Pancreas (tissue), 10 donors: ENCODE data around the gene CHMP6. TPM values are rescaled to one million over a fixed set of nuclear protein-coding genes. Genes with fewer than 3 reads are reported as not detected.

ENCODE experiments used
- ATAC-seq, 4 donors: fragments of 200-7000 bp; cut with Tn5 transposase; one replicate each; pipeline versions ENCODE4 v1.8.0 to v1.9.1; 2020; ENCODE audit warnings: mild to moderate bottlenecking in 4 of 4, moderate library complexity in 4 of 4
- DNase-seq, 6 donors: peaks; one replicate each; pipeline ENCODE4 v3.0.0-alpha.2; 2020
- FAIRE-seq: peaks from 2 replicates; lab custom pipeline; 2012; peaks lifted over from hg19 to GRCh38; lab: Jason Lieb, UNC
- H3K27ac ChIP-seq, 4 donors: fragments of 200-600 bp; sonication (generic); 1 replicate in 3 of 4; 2 replicates in 1 of 4; pipeline versions ENCODE4 v1.5.0 to v1.8.0; 2020
- H3K27me3 ChIP-seq, 4 donors: fragments of 200-600 bp; one replicate each; pipeline ENCODE4 v1.8.0; 2021
- H3K36me3 ChIP-seq, 3 donors: fragments of 200-600 bp; sonication (generic) in 1 of 3; one replicate each; pipeline versions ENCODE4 v1.5.0 to v1.8.0; 2020 to 2021
- H3K4me1 ChIP-seq, 3 donors: fragments of 200-600 bp; one replicate each; pipeline ENCODE4 v1.8.0; 2021
- H3K4me3 ChIP-seq, 4 donors: fragments of 200-600 bp; sonication (generic) in 2 of 4; one replicate each; pipeline versions ENCODE4 v1.5.0 to v1.8.0; 2020 to 2021
- H3K9me3 ChIP-seq, 4 donors: fragments of 200-600 bp; one replicate each; pipeline ENCODE4 v1.8.0; 2021
- WGBS, 2 donors: extraction: QIAGEN DNeasy Blood & Tissue Kit; methylation state at CpG; one replicate each; pipeline ENCODE4 v1.1.7; 2013; 5-methylcytosine and 5-hydroxymethylcytosine counted together
- intact Hi-C, 3 donors: fragments of 100-400 bp; cut with DNase I; formaldehyde crosslinking; loops; one replicate each; pipeline versions ENCODE4 v1.11.1 to v1.14.2; 2022
- polyA plus RNA-seq, 2 donors: library from polyadenylated mRNA; stranded (reverse); fragments of 200-250 nt; gene quantifications; one replicate each; pipeline ENCODE4 v1.2.3, GENCODE V29; 2013
- total RNA-seq, 6 donors: library from RNA; stranded (reverse); fragmentation: NEBNext Ultra II Directional in 4 of 6; extraction: Animal tissue kit (Norgen Biotek cat#: 25700) in 4 of 6; gene quantifications; one replicate each; pipeline versions ENCODE4 v1.2.1 to v1.2.4, GENCODE V29; 2021 to 2023
- TF ChIP-seq, protein P1 (sequence below), 4 donors: fragments of 200-600 bp; sonication (generic) in 3 of 4; IDR thresholded peaks; one replicate each; pipeline versions ENCODE4 v1.5.0 to v1.8.0; 2021; ENCODE audit warnings: antibody characterized with exemption in 4 of 4
- donor health status: healthy with polysubstance abuse.
- donor health status: DM: no; HTN: no; CAD: no; lungs with moderate emphysema.
- donor health status: DM: no; HTN: no; CAD: no.
- donor health status: control.
- donor health status: control.
- donor health status: Bipolar disorder and iron deficiency.
- donor health status: DM: yes; HTN: yes; CAD: no.
- donor health status: DM: no; HTN: no; CAD: no.
- donor health status: DM: no; HTN: no; CAD: no.
- donor health status: DM: yes; HTN: yes; CAD: no.

CHMP6 gene
- total and polyA plus RNA-seq, 8 donors = 9.5 to 30.8 (median 13.8) TPM

DNA sequence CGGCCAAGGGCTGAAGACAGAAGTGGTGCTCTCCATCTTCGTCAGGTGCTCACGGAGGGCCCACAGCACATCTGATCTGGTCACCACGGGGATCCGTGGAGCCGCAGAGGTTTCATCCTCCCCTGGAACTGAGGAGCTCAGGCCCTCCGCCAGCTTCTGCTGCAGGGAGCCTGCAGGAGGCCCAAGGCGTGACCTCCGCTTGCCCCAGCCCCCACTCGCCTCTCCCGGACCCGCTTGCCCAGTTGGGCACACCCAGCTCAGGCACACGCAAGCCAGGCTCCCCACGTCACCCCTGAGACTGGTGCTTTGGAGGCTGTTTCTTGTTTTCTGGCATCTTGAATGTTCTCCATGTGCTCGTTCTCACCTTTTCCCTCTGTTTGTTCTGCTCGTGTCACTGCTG lies 39.4 kb upstream of the CHMP6 start:
- 89 to 93% methylated on average over 16 of the region's 16 CpGs for WGBS, 2 donors
- H3K27me3 ChIP-seq = no peaks in the 10 kb centered on the region
- no peak overlapping the region for H3K27ac ChIP-seq
- H3K36me3 ChIP-seq = no peaks in the 10 kb centered on the region
- H3K4me3 ChIP-seq = no peak overlapping the region
- no peaks in the 10 kb centered on the region for H3K9me3 ChIP-seq
- H3K4me1 ChIP-seq = no peaks in the 10 kb centered on the region
- no peak for DNase-seq
- TF ChIP-seq, protein P1, sequence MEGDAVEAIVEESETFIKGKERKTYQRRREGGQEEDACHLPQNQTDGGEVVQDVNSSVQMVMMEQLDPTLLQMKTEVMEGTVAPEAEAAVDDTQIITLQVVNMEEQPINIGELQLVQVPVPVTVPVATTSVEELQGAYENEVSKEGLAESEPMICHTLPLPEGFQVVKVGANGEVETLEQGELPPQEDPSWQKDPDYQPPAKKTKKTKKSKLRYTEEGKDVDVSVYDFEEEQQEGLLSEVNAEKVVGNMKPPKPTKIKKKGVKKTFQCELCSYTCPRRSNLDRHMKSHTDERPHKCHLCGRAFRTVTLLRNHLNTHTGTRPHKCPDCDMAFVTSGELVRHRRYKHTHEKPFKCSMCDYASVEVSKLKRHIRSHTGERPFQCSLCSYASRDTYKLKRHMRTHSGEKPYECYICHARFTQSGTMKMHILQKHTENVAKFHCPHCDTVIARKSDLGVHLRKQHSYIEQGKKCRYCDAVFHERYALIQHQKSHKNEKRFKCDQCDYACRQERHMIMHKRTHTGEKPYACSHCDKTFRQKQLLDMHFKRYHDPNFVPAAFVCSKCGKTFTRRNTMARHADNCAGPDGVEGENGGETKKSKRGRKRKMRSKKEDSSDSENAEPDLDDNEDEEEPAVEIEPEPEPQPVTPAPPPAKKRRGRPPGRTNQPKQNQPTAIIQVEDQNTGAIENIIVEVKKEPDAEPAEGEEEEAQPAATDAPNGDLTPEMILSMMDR (IDR thresholded peaks at IDR 0.05) = no peak
- FAIRE-seq = no peak
- intact Hi-C loops = no loop called here
- ATAC-seq = no peak

DNA sequence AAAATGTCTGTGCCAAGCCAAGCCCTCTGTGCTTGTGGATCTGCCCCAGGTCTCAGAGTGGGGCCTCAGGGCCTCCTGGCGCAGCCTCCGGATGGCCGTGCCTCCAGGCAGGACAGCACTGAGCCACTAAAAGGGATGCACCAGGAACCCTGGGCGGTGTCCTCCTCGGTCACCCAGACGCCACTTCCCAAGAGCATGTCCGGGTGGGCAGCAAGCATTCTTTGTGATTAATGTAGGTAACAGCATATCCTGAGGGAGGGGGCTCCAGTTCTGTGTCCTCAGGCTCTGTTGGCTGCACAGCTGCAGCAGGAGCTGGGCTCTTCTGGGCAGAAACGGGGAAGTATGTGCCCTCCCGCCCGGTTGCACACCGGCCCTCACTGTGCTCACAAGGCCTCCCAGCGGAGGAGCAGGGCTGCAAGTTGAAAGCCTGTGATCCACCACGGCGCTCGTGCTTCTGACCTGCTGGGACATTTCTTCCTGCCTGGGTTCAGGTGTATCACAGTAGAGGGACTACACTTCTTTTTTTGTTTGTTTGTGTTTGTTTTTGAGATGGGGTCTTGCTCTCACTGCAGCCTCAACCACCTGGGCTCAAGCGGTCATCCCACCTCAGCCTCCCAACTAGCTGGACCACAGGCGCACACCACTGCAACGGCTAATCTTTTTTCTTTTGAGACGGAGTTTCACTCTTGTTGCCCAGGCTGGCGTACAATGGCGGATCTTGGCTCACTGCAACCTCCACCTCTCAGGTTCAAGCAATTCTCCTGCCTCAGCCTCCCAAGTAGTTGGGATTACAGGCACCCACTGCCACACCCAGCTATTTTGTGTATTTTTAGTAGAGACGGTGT lies 37.9 kb upstream of the CHMP6 start:
- ATAC-seq (no peak), DNase-seq (no peak), FAIRE-seq (no peak)
- no peak overlapping the region for H3K27ac ChIP-seq
- no peak overlapping the region for H3K4me3 ChIP-seq
- TF ChIP-seq, protein P1 (IDR thresholded peaks at IDR 0.05) = no peak
- WGBS, 2 donors = 95 to 98% methylated on average over 22 of the region's 22 CpGs
- no peaks in the 10 kb centered on the region for H3K36me3 ChIP-seq
- no peaks in the 10 kb centered on the region for H3K27me3 ChIP-seq
- H3K9me3 ChIP-seq = no peaks in the 10 kb centered on the region
- intact Hi-C loops = no loop called here
- H3K4me1 ChIP-seq = no peaks in the 10 kb centered on the region

DNA sequence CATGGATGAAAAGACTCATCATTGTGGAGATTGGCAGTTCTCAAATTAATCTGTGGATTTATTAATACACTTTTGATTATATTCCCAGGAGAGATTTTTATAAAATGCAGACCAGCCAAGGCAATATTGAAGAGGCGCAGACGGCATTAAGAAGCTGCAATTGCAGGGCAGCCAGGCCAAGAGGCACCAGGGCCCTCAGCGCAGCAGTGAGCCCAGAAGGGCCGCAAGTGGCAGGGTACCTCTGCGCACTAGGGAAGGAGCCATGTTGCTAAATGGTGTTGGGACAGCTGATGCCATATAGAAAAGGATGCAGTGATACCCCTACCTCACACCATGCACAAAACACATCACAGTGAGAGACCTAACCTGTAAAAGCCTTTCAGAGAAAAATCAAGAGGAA lies 36.6 kb upstream of the CHMP6 start:
- no peaks in the 10 kb centered on the region for H3K4me1 ChIP-seq
- H3K27me3 ChIP-seq = no peaks in the 10 kb centered on the region
- no peak overlapping the region for H3K4me3 ChIP-seq
- TF ChIP-seq, protein P1 (IDR thresholded peaks at IDR 0.05) = no peak
- ATAC-seq (no peak), FAIRE-seq (no peak), DNase-seq (no peak)
- H3K9me3 ChIP-seq = no peaks in the 10 kb centered on the region
- no peak overlapping the region for H3K27ac ChIP-seq
- intact Hi-C loops = no loop called here
- no peaks in the 10 kb centered on the region for H3K36me3 ChIP-seq
- 99 to 100% methylated on average over 5 of the region's 5 CpGs for WGBS, 2 donors

DNA sequence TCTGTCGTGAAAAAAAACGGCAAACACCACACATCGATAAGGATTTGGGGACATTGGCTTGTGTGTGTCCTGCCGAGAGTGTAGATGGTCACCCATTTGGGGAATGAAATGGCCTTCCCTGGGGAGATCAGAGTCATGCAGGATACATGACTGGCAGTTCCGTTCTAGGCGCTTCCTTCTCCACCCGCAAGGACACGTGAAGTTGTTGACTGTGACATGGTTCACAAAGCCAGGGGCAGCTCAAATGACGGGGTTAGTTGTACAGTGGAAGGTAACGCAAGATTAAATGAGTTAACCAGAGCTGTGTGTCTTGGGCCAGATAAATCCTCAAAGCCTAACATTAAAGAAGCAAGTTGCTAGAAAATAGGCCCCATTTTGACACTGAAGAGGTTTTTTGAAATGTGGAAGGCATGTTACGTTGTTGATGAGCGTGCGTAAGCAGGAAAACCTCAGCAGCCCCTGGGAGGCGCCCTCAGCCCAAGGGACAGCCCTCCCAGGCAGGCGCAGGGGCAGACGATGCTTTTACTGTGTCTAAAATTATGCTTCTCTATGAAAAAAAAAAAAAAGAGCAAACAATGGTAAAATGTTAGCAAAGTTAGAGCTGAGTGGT lies 35.9 kb upstream of the CHMP6 start:
- no peak overlapping the region for H3K27ac ChIP-seq
- no peak for FAIRE-seq
- no peaks in the 10 kb centered on the region for H3K9me3 ChIP-seq
- TF ChIP-seq, protein P1 (IDR thresholded peaks at IDR 0.05) = no peak
- no peaks in the 10 kb centered on the region for H3K36me3 ChIP-seq
- no peaks in the 10 kb centered on the region for H3K27me3 ChIP-seq
- no peak overlapping the region for H3K4me3 ChIP-seq
- no peak for ATAC-seq
- H3K4me1 ChIP-seq = no peaks in the 10 kb centered on the region
- intact Hi-C loops = no loop called here
- WGBS, 2 donors = 93 to 95% methylated on average over 16 of the region's 16 CpGs
- DNase-seq = no peak
